Measurements from ENCODE around the gene APOBEC3G. TPM values are rescaled to one million over a fixed set of nuclear protein-coding genes. Genes with fewer than 3 reads are reported as not detected.

Gene APOBEC3G
- total and polyA plus RNA-seq, 10 of the 15 experiments (the other 5 are each of a cell fraction or from before 2014, with no cell fraction given): 103 to 232 (median 152) TPM

DNA sequence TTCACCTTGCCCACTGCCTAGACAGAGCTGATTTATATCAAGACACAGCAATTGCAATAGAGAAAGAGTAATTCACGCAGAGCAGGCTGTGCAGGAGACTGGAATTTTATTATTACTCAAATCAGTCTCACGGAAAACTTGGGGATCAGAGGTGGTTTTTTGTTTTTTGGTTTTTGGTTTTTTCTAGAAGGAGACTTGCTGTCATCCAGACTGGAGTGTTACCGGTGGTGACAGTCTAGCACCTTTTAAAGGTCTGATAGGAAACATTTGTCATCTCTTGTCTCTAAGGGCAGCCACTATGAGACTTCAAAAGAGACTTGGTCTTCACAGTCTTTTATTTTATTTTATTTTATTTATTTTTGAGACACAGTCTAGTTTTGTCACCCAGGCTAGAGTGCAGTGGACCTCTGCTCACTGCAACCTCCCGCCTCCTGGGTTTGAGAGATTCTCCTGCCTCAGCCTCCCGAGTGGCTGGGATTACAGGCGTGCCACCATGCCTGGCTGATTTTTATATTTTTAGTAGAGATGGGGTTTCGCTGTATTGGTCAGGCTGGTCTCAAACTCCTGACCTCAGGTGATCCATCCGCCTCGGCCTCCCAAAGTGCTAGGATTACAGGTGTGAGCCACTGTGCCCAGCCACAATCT lies 39.0 kb downstream of the APOBEC3G start (continued):
- TF ChIP-seq, protein P1, sequence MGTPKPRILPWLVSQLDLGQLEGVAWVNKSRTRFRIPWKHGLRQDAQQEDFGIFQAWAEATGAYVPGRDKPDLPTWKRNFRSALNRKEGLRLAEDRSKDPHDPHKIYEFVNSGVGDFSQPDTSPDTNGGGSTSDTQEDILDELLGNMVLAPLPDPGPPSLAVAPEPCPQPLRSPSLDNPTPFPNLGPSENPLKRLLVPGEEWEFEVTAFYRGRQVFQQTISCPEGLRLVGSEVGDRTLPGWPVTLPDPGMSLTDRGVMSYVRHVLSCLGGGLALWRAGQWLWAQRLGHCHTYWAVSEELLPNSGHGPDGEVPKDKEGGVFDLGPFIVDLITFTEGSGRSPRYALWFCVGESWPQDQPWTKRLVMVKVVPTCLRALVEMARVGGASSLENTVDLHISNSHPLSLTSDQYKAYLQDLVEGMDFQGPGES (IDR thresholded peaks at IDR 0.05): no peak
- TF ChIP-seq EED (IDR thresholded peaks at IDR 0.05; ENCODE audit: low read depth) (0 out of 2 replicates have a peak, but pooled peaks have one; percentile 38), GATAD2B (conservative IDR thresholded peaks at IDR 0.05; ENCODE audit: low read depth) (0 out of 2 replicates have a peak, but pooled peaks have one; percentile 26), MEF2B (IDR thresholded peaks at IDR 0.05; ENCODE audit: partially characterized antibody, poor library complexity, severe bottlenecking) (peak; percentile 11), DPF2 (IDR thresholded peaks at IDR 0.05) (peak; percentile 66; the same call in 1 of the 2 replicates), JUNB (IDR thresholded peaks at IDR 0.05) (peak; percentile 45; the same call in 1 of the 2 replicates), RAD21 (IDR thresholded peaks at IDR 0.05; ENCODE audit: insufficient read depth, low read depth, low read length) (no peak), SMAD5 (IDR thresholded peaks at IDR 0.05; ENCODE audit: low read depth) (no peak), IKZF2 (IDR thresholded peaks at IDR 0.05) (peak; percentile 75 to 79), CBX5 (IDR thresholded peaks at IDR 0.05; ENCODE audit: low read depth) (no peak), NR2F1 (conservative IDR thresholded peaks at IDR 0.05) (0 out of 2 replicates have a peak, but pooled peaks have one; percentile 25), IRF4 (IDR thresholded peaks at IDR 0.05; ENCODE audit: low read depth, low read length) (no peak), MTA2 (IDR thresholded peaks at IDR 0.05; ENCODE audit: low read depth) (peak; percentile 31; the same call in 1 of the 2 replicates), TBL1XR1 (IDR thresholded peaks at IDR 0.05; ENCODE audit: low read depth, low read length) (no peak), ZNF274 (IDR thresholded peaks at IDR 0.05; ENCODE audit: insufficient read depth, insufficient read length) (no peak), EP300 (IDR thresholded peaks at IDR 0.05; ENCODE audit: borderline replicate concordance in 1 of 2, control insufficient read depth in 1 of 2, low read depth in 2 of 2, low read length in 2 of 2) (peak in 1 of 2 experiments; percentile 35; a peak in 1 of 4 replicates), SMC3 (IDR thresholded peaks at IDR 0.05; ENCODE audit: borderline replicate concordance, low read length) (no peak), BRCA1 (IDR thresholded peaks at IDR 0.05; ENCODE audit: low read depth, low read length) (no peak), ETV6 (conservative IDR thresholded peaks at IDR 0.05 in 1 of 2, IDR thresholded peaks at IDR 0.05 in 1 of 2; ENCODE audit: borderline replicate concordance in 1 of 2, low read depth in 1 of 2) (no peak)
- TF ChIP-seq, protein P2, sequence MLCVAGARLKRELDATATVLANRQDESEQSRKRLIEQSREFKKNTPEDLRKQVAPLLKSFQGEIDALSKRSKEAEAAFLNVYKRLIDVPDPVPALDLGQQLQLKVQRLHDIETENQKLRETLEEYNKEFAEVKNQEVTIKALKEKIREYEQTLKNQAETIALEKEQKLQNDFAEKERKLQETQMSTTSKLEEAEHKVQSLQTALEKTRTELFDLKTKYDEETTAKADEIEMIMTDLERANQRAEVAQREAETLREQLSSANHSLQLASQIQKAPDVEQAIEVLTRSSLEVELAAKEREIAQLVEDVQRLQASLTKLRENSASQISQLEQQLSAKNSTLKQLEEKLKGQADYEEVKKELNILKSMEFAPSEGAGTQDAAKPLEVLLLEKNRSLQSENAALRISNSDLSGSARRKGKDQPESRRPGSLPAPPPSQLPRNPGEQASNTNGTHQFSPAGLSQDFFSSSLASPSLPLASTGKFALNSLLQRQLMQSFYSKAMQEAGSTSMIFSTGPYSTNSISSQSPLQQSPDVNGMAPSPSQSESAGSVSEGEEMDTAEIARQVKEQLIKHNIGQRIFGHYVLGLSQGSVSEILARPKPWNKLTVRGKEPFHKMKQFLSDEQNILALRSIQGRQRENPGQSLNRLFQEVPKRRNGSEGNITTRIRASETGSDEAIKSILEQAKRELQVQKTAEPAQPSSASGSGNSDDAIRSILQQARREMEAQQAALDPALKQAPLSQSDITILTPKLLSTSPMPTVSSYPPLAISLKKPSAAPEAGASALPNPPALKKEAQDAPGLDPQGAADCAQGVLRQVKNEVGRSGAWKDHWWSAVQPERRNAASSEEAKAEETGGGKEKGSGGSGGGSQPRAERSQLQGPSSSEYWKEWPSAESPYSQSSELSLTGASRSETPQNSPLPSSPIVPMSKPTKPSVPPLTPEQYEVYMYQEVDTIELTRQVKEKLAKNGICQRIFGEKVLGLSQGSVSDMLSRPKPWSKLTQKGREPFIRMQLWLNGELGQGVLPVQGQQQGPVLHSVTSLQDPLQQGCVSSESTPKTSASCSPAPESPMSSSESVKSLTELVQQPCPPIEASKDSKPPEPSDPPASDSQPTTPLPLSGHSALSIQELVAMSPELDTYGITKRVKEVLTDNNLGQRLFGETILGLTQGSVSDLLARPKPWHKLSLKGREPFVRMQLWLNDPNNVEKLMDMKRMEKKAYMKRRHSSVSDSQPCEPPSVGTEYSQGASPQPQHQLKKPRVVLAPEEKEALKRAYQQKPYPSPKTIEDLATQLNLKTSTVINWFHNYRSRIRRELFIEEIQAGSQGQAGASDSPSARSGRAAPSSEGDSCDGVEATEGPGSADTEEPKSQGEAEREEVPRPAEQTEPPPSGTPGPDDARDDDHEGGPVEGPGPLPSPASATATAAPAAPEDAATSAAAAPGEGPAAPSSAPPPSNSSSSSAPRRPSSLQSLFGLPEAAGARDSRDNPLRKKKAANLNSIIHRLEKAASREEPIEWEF (IDR thresholded peaks at IDR 0.05; ENCODE audit: insufficient replicate concordance, low read depth, low read length): no peak
- TF ChIP-seq, protein P3, sequence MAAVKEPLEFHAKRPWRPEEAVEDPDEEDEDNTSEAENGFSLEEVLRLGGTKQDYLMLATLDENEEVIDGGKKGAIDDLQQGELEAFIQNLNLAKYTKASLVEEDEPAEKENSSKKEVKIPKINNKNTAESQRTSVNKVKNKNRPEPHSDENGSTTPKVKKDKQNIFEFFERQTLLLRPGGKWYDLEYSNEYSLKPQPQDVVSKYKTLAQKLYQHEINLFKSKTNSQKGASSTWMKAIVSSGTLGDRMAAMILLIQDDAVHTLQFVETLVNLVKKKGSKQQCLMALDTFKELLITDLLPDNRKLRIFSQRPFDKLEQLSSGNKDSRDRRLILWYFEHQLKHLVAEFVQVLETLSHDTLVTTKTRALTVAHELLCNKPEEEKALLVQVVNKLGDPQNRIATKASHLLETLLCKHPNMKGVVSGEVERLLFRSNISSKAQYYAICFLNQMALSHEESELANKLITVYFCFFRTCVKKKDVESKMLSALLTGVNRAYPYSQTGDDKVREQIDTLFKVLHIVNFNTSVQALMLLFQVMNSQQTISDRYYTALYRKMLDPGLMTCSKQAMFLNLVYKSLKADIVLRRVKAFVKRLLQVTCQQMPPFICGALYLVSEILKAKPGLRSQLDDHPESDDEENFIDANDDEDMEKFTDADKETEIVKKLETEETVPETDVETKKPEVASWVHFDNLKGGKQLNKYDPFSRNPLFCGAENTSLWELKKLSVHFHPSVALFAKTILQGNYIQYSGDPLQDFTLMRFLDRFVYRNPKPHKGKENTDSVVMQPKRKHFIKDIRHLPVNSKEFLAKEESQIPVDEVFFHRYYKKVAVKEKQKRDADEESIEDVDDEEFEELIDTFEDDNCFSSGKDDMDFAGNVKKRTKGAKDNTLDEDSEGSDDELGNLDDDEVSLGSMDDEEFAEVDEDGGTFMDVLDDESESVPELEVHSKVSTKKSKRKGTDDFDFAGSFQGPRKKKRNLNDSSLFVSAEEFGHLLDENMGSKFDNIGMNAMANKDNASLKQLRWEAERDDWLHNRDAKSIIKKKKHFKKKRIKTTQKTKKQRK (IDR thresholded peaks at IDR 0.05; ENCODE audit: low read depth, low read length): no peak
